Endothelial cell of umbilical vein (primary cell): ENCODE results near the gene UNKL. TPM values are rescaled to one million over a fixed set of nuclear protein-coding genes. Genes with fewer than 3 reads are reported as not detected.

Experiments used
- BruUV-seq: library from RNA; stranded (reverse); fragments of 400-500 nt; replicated peaks from 2 replicates; lab custom pipeline; 2021; lab: Mats Ljungman, UMichigan
- CTCF ChIA-PET: fragments of 300-600, 350-600 bp; sonication (Branson Sonifier 250); formaldehyde crosslinking; loops from one replicate; lab custom pipeline; 2021; ENCODE audit warnings: antibody characterized with exemption, inconsistent platforms; lab: Charles Lee
- POLR2A ChIA-PET: fragments of 300-600, 350-600 bp; sonication (Branson Sonifier 250); formaldehyde crosslinking; loops from one replicate; lab custom pipeline; 2021; ENCODE audit warnings: antibody characterized with exemption, inconsistent platforms; lab: Charles Lee
- DNase-seq: peaks from one replicate; pipeline ENCODE4 v3.0.0-alpha.2; 2011; ENCODE audit warnings: low read depth, low spot score
- FAIRE-seq: peaks from 2 replicates; lab custom pipeline; 2011; peaks lifted over from hg19 to GRCh38; lab: Jason Lieb, UNC
- H2AFZ ChIP-seq: 2 replicates; pipeline ENCODE4 v1.6.0; 2012; ENCODE audit warnings: low read depth, low read length, control low read depth, inconsistent platforms
- H3K27ac ChIP-seq: 2 replicates; pipeline ENCODE4 v1.5.1; 2011; ENCODE audit warnings: low read depth, mild to moderate bottlenecking, control low read depth, low read length, moderate library complexity; ENCODE audit not compliant: insufficient read depth
- H3K27me3 ChIP-seq, 2 experiments: 2 replicates each; pipeline versions ENCODE4 v1.6.0 to v1.6.1; 2011; ENCODE audit warnings: low read length in 2 of 2, mixed read lengths in 1 of 2; ENCODE audit not compliant: control insufficient read depth in 2 of 2, insufficient read depth in 2 of 2
- H3K36me3 ChIP-seq, 2 experiments: 2 replicates in 1 of 2; 3 replicates in 1 of 2; pipeline ENCODE4 v1.5.1; 2011; ENCODE audit warnings: low read length in 2 of 2, mild to moderate bottlenecking in 1 of 2, moderate library complexity in 1 of 2; ENCODE audit not compliant: control insufficient read depth in 2 of 2, insufficient read depth in 2 of 2; ENCODE audit errors: extremely low read depth in 1 of 2
- H3K4me1 ChIP-seq: 3 replicates; pipeline ENCODE4 v1.5.1; 2011; ENCODE audit warnings: mild to moderate bottlenecking, low read length; ENCODE audit not compliant: control insufficient read depth, insufficient read depth; ENCODE audit errors: extremely low read depth
- H3K4me2 ChIP-seq: 2 replicates; pipeline ENCODE4 v1.6.1; 2011; ENCODE audit warnings: low read length, control low read depth, mixed read lengths; ENCODE audit not compliant: insufficient read depth
- H3K4me3 ChIP-seq, 3 experiments: fragments of 200-600 bp in 1 of 3; sonication (generic), shearing (Covaris generic) in 1 of 3; replicated peaks in 1 of 3; 2 replicates each; pipeline ENCODE4 v1.5.1; 2011 to 2016; ENCODE audit warnings: control low read depth in 3 of 3, low read length in 3 of 3, mild to moderate bottlenecking in 2 of 3, inconsistent platforms in 1 of 3, low read depth in 1 of 3, moderate library complexity in 1 of 3; ENCODE audit not compliant: insufficient read depth in 1 of 3
- H3K79me2 ChIP-seq: 2 replicates; pipeline ENCODE4 v1.6.0; 2012; ENCODE audit warnings: low read length, inconsistent platforms; ENCODE audit not compliant: control insufficient read depth, insufficient read depth
- H3K9ac ChIP-seq: replicated peaks from 2 replicates; pipeline ENCODE3; 2011; ENCODE audit warnings: low read length, control low read depth; ENCODE audit not compliant: insufficient read depth; ENCODE audit errors: extremely low read depth
- H3K9me1 ChIP-seq: replicated peaks from 3 replicates; pipeline ENCODE4 v1.6.0; 2011; ENCODE audit warnings: mild to moderate bottlenecking, low read length; ENCODE audit not compliant: control insufficient read depth, insufficient read depth; ENCODE audit errors: extremely low read depth
- H3K9me3 ChIP-seq: replicated peaks from 2 replicates; pipeline ENCODE4 v1.5.1; 2012; ENCODE audit warnings: low read length, inconsistent platforms; ENCODE audit not compliant: control insufficient read depth, insufficient read depth
- H4K20me1 ChIP-seq: replicated peaks from 2 replicates; pipeline ENCODE3; 2011; ENCODE audit warnings: mild to moderate bottlenecking, low read length; ENCODE audit not compliant: control insufficient read depth, insufficient read depth; ENCODE audit errors: extremely low read depth
- EZH2 ChIP-seq: IDR thresholded peaks from 2 replicates; pipeline ENCODE4 v1.6.1; 2012; ENCODE audit warnings: borderline replicate concordance, low read depth, mild to moderate bottlenecking, moderate library complexity, low read length, inconsistent platforms; ENCODE audit not compliant: severe bottlenecking
- FOS ChIP-seq: IDR thresholded peaks from 2 replicates; pipeline ENCODE4 v1.6.1; 2011; ENCODE audit warnings: mild to moderate bottlenecking, low read length, moderate library complexity, borderline replicate concordance; ENCODE audit not compliant: insufficient read depth
- GATA2 ChIP-seq: IDR thresholded peaks from 2 replicates; pipeline ENCODE4 v1.7.0; 2011; ENCODE audit warnings: low read depth, mild to moderate bottlenecking, moderate library complexity, mixed read lengths, low read length; ENCODE audit not compliant: insufficient read length, insufficient read depth
- JUN ChIP-seq: IDR thresholded peaks from 2 replicates; pipeline ENCODE4 v1.6.1; 2011; ENCODE audit warnings: borderline replicate concordance, low read depth; ENCODE audit not compliant: insufficient read length, insufficient read depth
- MYC ChIP-seq: IDR thresholded peaks from one replicate; pipeline ENCODE4 v1.6.1; 2011; ENCODE audit warnings: mild to moderate bottlenecking, low read depth, low read length
- dilution Hi-C: fragments of 300-500 bp; cut with MboI; formaldehyde crosslinking; loops from one replicate; pipeline ENCODE4 v1.15.0; 2019; ENCODE audit warnings: low sequenced_read_pairs; ENCODE audit not compliant: extremely low pct_ligation_motif_present
- intact Hi-C: fragments of 100-400 bp; cut with micrococcal nuclease; formaldehyde crosslinking; loops from one replicate; pipeline ENCODE4 v1.10.0; 2022
- polyA plus RNA-seq, 4 experiments: library from polyadenylated mRNA; depleted of rRNA in 3 of 4; stranded (reverse) in 3 of 4; unstranded in 1 of 4; fragments of >200 nt; gene quantifications; 2 replicates each; pipeline versions ENCODE4 v1.2.1 to v1.2.3, GENCODE V29; 2011 to 2012; ENCODE audit warnings: missing spikeins in 1 of 4
- total RNA-seq: library from RNA; stranded (reverse); gene quantifications from 2 replicates; pipeline ENCODE4 v1.2.3, GENCODE V29; 2021
- TF ChIP-seq, protein P1 (sequence below): IDR thresholded peaks from 2 replicates; pipeline ENCODE4 v1.6.1; 2011; ENCODE audit not compliant: insufficient read depth, insufficient read length

UNKL gene
- total and polyA plus RNA-seq, 2 donors (not counting 3 experiments of a cell fraction or from before 2014, with no cell fraction given), result 17.1 to 32.8 TPM

DNA sequence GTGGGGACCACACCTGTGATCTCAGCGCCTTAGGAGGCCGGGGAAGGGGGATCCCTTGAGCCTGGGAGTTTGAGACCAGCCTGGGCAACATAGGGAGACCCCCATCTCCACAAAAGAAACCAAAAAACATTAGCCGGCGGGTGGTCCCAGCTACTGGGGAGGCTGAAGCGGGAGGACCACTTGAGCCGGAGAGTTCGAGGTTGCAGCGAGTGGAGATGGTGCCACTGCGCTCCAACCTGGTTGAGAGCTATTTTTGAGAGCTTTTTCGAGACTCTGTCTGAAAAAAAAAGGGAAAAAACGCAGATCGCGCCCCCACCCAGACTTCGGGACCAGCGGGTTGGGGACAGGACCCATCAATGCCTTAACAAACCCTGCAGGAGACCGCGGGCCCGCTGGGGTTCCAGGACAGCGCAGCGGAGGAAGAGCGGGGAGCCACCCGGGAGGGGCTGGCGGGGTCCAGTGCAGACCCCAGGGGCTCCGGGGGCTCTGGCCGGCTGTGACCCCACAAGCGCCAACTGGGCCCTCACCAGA lies 81.8 kb downstream of the UNKL start:
- DNase-seq (no peak), FAIRE-seq (no peak)
- Histone ChIP-seq H3K27me3 (peaks cover 35 to 48% of the 10 kb centered on the region in 2 experiments), H3K36me3 (no peaks in the 10 kb centered on the region), H3K4me3 (no peak overlapping the region), H3K9me1 (no peaks in the 10 kb centered on the region), H3K79me2 (no peaks in the 10 kb centered on the region), H3K4me1 (peaks cover 12% of the 10 kb centered on the region), H3K9ac (no peak overlapping the region), H3K4me2 (no peak overlapping the region), H2AFZ (no peak overlapping the region), H4K20me1 (no peaks in the 10 kb centered on the region), H3K9me3 (no peaks in the 10 kb centered on the region), H3K27ac (no peak overlapping the region)
- TF ChIP-seq GATA2, result no peak
- peak; percentile 73 for TF ChIP-seq EZH2
- dilution Hi-C loops, result no loop called here
- BruUV-seq, result no TSS peak
- ChIA-PET CTCF (interaction anchor here (0.8 to 1.4 kb wide), 3 partner anchors 21 to 32 kb away, joined by 4 to 5 read pairs (median 4); no protein-coding TSS in a partner anchor), POLR2A (no interaction called here)
- intact Hi-C loops, result no loop called here

DNA sequence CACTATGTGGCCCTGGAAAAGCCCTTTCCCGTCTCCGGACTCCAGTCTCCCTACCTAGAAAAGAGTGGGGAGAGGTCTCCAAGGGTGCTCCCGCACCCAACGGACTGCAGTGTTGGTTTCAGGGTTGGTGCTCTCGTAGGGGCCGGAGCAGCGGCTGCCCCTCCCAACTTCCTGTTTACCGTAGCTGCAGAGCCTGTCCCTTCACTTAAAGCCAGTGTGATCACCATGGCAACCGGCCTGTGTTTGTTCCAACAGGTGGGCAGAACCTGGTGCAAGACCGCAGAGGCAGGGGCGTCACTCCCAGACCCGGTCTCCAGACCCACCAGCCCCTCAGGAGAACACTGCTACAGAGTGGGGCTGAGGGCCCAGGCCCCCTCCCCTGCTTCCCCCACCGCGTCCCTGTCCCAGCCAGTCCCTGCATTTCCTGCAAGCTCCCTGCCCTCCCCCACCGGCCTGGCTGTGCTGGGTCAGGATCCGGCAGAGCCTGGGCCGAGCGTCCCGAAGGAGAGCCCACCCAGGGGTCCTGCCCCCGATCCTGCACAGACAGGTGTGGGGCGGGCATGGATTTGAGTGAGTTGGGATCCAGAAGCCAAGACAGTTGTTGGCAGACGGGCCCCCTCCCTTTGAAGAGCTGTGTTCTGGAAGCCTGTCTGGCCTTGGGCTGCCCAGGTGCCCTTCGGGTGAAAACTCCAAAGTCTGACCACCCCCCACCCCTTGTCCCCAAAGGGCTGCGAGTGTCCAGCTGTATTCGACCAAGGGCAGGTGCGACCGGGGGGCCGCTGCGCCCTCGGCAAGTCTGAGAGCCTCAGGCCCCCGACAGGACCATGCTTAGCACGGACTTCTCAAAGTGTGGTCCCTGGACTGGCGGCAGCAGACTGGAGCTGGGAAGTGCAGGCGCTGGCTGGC lies 82.5 kb downstream of the UNKL start:
- Histone ChIP-seq H3K79me2 (no peaks in the 10 kb centered on the region), H3K9me1 (no peaks in the 10 kb centered on the region), H3K36me3 (no peaks in the 10 kb centered on the region), H3K9me3 (no peaks in the 10 kb centered on the region), H3K4me3 (no peak overlapping the region), H3K27me3 (peaks cover 35 to 48% of the 10 kb centered on the region in 2 experiments), H4K20me1 (no peaks in the 10 kb centered on the region), H3K4me1 (peaks cover 12% of the 10 kb centered on the region), H3K9ac (no peak overlapping the region), H3K27ac (no peak overlapping the region), H3K4me2 (peak overlapping the region; percentile 12), H2AFZ (no peak overlapping the region)
- BruUV-seq, result no TSS peak
- POLR2A ChIA-PET, result no interaction called here
- DNase-seq (peak; percentile 30), FAIRE-seq (no peak)
- intact Hi-C loops, result no loop called here
- no peak for TF ChIP-seq EZH2
- no peak for TF ChIP-seq MYC
- TF ChIP-seq FOS, result no peak
- TF ChIP-seq, protein P1, sequence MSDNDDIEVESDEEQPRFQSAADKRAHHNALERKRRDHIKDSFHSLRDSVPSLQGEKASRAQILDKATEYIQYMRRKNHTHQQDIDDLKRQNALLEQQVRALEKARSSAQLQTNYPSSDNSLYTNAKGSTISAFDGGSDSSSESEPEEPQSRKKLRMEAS, result no peak
- no peak for TF ChIP-seq GATA2
- no peak for TF ChIP-seq JUN
- dilution Hi-C loops, result no loop called here
- CTCF ChIA-PET, result interaction anchor here (0.8 to 1.4 kb wide), 3 partner anchors 21 to 32 kb away, joined by 4 to 5 read pairs (median 4); no protein-coding TSS in a partner anchor
